ENCODE data around the gene ZFPL1. TPM values are rescaled to one million over a fixed set of nuclear protein-coding genes. Genes with fewer than 3 reads are reported as not detected.

The ZFPL1 gene
- total RNA-seq, 1 donor from 2014 or later = 36.6 TPM

- Mint-ChIP-seq H3K4me1 (peaks cover 11% of the 10 kb centered on the region), H3K4me3 (peak within 1 kb of the TSS; percentile 93), H3K36me3 (ENCODE audit: low read depth) (peaks cover 18% of the 10 kb centered on the region), H3K27ac (peak within 1 kb of the TSS; percentile 95), H3K9me3 (no peaks in the 10 kb centered on the region), H3K27me3 (no peaks in the 10 kb centered on the region)
- TF ChIP-seq, protein P1, sequence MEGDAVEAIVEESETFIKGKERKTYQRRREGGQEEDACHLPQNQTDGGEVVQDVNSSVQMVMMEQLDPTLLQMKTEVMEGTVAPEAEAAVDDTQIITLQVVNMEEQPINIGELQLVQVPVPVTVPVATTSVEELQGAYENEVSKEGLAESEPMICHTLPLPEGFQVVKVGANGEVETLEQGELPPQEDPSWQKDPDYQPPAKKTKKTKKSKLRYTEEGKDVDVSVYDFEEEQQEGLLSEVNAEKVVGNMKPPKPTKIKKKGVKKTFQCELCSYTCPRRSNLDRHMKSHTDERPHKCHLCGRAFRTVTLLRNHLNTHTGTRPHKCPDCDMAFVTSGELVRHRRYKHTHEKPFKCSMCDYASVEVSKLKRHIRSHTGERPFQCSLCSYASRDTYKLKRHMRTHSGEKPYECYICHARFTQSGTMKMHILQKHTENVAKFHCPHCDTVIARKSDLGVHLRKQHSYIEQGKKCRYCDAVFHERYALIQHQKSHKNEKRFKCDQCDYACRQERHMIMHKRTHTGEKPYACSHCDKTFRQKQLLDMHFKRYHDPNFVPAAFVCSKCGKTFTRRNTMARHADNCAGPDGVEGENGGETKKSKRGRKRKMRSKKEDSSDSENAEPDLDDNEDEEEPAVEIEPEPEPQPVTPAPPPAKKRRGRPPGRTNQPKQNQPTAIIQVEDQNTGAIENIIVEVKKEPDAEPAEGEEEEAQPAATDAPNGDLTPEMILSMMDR (IDR thresholded peaks at IDR 0.05) = no peak
- DNase-seq (peak; percentile 89), ATAC-seq (ENCODE audit: low read depth) (peak; percentile 93)
- intact Hi-C loops (cut with micrococcal nuclease) = loop anchor here (1.0 kb wide), 4 partner anchors 14 to 55 kb away; partner anchors contain the start of genes ARL2, CDCA5, SNX15 and VPS51
- POLR2A ChIA-PET = interaction anchor here (0.6 to 2.1 kb wide), 8 partner anchors 10 to 498 kb away, joined by 3 to 7 read pairs (median 4); partner anchors contain the start of genes ARL2, FAU, MRPL49 and SNX15
- CTCF ChIA-PET = interaction anchor here (0.7 to 2.1 kb wide), 2 partner anchors 27 to 28 kb away, joined by 3 to 8 read pairs; partner anchors contain the start of gene ARL2
Measured at GRCh38 chr11:65040847-65041622, 43.0 kb upstream of the ZFPL1 start, which contains the start of gene SAC3D1. SAC3D1 (plus strand) TSS chr11:65041210; CDS start chr11:65041293, 83 bp downstream.

GRCh38 chr11:65042891-65043290 lies 41.1 kb upstream of the ZFPL1 start:
- CTCF ChIA-PET = no interaction called here
- TF ChIP-seq, protein P1 (IDR thresholded peaks at IDR 0.05) = no peak
- ATAC-seq (ENCODE audit: low read depth) (no peak), DNase-seq (no peak)
- POLR2A ChIA-PET = interaction anchor here (0.7 kb wide), 1 partner anchor 219 kb away, joined by 8 read pairs; the partner anchor contains the start of gene POLA2
- peaks cover 27% of the 10 kb centered on the region for H3K4me1 Mint-ChIP-seq
- H3K9me3 Mint-ChIP-seq = no peaks in the 10 kb centered on the region
- no peaks in the 10 kb centered on the region for H3K27me3 Mint-ChIP-seq
- peak overlapping the region; percentile 56 for H3K4me3 Mint-ChIP-seq
- H3K36me3 Mint-ChIP-seq (ENCODE audit: low read depth) = peaks cover 11% of the 10 kb centered on the region
- no peak overlapping the region for H3K27ac Mint-ChIP-seq
- intact Hi-C loops (cut with micrococcal nuclease) = no loop called here

DNA sequence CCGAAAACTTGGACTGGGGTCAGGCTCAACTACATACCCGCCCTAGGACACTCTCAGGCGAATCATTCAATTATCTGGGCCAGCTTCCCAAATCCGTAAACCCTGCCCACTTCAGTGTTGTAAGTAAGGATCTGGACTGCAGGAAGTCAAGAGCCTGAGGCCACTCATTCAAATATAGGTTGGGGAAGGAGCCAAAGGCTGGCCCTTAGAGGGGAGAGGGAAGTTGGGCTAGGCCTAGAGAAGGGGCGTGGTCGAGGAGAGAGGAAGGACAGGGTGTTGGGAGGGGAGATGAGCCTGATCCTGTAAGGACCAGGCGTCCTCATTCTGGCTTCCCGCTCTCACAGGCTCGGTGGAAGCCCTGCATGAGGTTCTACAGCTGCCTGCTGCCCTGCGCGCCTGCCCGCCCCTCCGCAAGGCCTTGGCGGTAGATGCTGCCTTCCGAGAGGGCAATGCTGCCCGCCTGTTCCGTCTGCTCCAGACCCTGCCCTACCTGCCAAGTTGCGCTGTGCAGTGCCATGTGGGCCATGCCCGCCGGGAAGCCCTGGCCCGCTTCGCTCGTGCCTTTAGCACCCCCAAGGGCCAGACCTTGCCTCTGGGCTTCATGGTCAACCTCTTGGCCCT lies 40.0 kb upstream of the ZFPL1 start:
- TF ChIP-seq, protein P1 (IDR thresholded peaks at IDR 0.05) = no peak
- Mint-ChIP-seq H3K27ac (no peak overlapping the region), H3K9me3 (no peaks in the 10 kb centered on the region), H3K4me1 (peaks cover 31% of the 10 kb centered on the region), H3K4me3 (peak overlapping the region; percentile 17), H3K36me3 (ENCODE audit: low read depth) (peaks cover 11% of the 10 kb centered on the region), H3K27me3 (no peaks in the 10 kb centered on the region)
- DNase-seq (no peak), ATAC-seq (ENCODE audit: low read depth) (no peak)
- intact Hi-C loops (cut with micrococcal nuclease) = no loop called here
- CTCF ChIA-PET = no interaction called here
- POLR2A ChIA-PET = no interaction called here

DNA sequence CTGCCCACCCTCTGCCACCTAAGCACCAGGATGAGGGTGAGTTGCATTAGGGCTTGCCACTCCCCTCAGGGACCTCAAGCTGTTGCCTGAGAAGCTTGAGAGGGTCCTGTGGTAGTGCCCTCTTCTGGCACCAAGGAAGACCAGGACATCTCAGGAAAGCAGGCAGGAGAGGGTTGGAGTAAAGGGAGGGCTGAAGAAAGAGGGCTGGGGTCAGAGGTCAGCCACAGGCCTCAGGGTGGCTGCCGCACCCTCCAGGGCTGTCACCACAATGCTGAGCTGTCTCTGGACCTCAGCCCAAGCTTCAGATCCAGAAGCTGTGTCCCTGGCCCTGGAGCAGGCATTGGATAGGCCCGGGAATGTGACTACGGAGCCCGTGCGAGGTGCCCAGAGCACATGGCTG lies 39.0 kb upstream of the ZFPL1 start:
- intact Hi-C loops (cut with micrococcal nuclease) = no loop called here
- H3K4me3 Mint-ChIP-seq = no peak overlapping the region
- no peak overlapping the region for H3K27ac Mint-ChIP-seq
- ChIA-PET POLR2A (no interaction called here), CTCF (no interaction called here)
- ATAC-seq (ENCODE audit: low read depth) (no peak), DNase-seq (no peak)
- H3K9me3 Mint-ChIP-seq = no peaks in the 10 kb centered on the region
- TF ChIP-seq, protein P1 (IDR thresholded peaks at IDR 0.05) = no peak
- H3K36me3 Mint-ChIP-seq (ENCODE audit: low read depth) = peaks cover 11% of the 10 kb centered on the region
- H3K4me1 Mint-ChIP-seq = peaks cover 31% of the 10 kb centered on the region
- H3K27me3 Mint-ChIP-seq = no peaks in the 10 kb centered on the region

DNA sequence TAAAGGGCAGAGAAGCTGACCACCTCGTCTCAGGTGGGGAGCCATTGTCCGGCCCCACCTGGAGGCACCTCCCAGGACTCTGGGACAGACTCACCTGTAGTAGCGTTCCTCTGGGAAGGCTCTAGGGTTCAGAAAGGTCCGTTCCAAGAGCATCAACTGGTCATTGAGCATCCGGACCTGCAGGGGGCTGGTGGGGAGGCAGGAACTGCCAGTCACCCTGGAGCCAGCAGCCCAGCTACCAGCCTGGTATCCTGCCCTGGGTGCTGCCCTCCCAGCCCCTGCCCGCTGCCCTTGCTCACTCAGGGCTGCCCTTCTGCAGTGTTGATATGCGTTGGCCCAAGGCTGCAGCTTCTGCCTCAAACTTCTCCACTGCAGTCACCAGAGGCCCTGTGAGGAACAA lies 38.3 kb upstream of the ZFPL1 start:
- ChIA-PET CTCF (no interaction called here), POLR2A (no interaction called here)
- no peak overlapping the region for H3K27ac Mint-ChIP-seq

More for the DNA sequence above, 38.3 kb upstream of the ZFPL1 start:
- DNase-seq (no peak), ATAC-seq (ENCODE audit: low read depth) (no peak)
- Mint-ChIP-seq H3K27me3 (no peaks in the 10 kb centered on the region), H3K36me3 (ENCODE audit: low read depth) (peaks cover 10% of the 10 kb centered on the region), H3K4me1 (peaks cover 28% of the 10 kb centered on the region), H3K9me3 (no peaks in the 10 kb centered on the region), H3K4me3 (no peak overlapping the region)
- intact Hi-C loops (cut with micrococcal nuclease) = no loop called here
- TF ChIP-seq, protein P1 (IDR thresholded peaks at IDR 0.05) = no peak

All from activated B cell treated with CpG ODN at 0.5 μM for 24 hours (primary cell).